ENCODE measurements around the gene KCNIP4.

DNA sequence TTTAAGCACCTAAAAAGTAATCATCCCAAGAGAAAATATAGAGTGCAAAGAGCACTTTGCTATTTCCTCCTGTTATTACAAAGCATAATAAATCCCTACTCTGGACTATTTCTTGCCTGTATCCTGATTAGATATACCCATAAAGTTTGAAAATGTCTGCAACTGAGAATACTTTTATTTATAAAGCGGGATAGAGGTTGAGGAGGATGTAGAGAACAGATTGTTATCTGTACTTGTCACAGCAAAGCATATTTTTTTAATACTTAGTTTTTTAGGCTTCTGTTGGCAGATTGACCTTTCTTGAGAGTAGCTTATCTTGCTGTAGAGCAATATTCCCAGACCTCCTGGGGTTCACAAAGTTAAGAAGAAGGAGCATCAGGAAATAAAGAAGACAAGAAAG lies 396.1 kb downstream of the KCNIP4 start:
- TF ChIP-seq, protein P1, sequence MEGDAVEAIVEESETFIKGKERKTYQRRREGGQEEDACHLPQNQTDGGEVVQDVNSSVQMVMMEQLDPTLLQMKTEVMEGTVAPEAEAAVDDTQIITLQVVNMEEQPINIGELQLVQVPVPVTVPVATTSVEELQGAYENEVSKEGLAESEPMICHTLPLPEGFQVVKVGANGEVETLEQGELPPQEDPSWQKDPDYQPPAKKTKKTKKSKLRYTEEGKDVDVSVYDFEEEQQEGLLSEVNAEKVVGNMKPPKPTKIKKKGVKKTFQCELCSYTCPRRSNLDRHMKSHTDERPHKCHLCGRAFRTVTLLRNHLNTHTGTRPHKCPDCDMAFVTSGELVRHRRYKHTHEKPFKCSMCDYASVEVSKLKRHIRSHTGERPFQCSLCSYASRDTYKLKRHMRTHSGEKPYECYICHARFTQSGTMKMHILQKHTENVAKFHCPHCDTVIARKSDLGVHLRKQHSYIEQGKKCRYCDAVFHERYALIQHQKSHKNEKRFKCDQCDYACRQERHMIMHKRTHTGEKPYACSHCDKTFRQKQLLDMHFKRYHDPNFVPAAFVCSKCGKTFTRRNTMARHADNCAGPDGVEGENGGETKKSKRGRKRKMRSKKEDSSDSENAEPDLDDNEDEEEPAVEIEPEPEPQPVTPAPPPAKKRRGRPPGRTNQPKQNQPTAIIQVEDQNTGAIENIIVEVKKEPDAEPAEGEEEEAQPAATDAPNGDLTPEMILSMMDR (IDR thresholded peaks at IDR 0.05), result no peak
- TF ChIP-seq POLR2A (IDR thresholded peaks at IDR 0.05), result no peak
